CMK (cell line): Measurements from ENCODE around the gene WDR49.

ENCODE experiments used
- DNase-seq: peaks from one replicate; pipeline ENCODE4 v3.0.0-alpha.2; 2010; ENCODE audit warnings: low read depth

Gene WDR49

GRCh38 chr3:167653760-167654159, at the start of gene WDR49:
Gene WDR49, minus strand, starts transcription at chr3:167653942. Its CDS starts 517 bp downstream, at chr3:167653425.
- DNase-seq, result no peak

DNA sequence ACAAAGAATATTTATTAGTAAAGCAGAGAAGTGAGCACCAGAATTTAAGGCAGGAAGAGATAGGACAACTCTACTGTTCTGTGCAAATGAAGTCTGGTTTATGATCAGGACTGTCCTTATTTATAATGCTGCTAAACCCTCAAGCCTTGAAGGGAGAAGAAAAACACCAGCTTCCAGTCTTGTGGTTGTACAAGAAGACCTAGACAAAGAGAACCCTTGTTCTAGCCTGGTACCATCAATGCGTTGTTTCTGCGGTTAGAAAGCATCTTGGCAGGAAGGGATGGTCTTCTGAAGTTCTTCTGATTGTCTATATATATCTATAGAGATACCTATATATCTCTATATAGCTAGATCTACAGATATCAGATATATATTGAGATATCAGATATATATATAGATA, 47.2 kb upstream of the WDR49 start:
- DNase-seq, result no peak

GRCh38 chr3:167700046-167700445, 46.3 kb upstream of the WDR49 start:
- no peak for DNase-seq

DNA sequence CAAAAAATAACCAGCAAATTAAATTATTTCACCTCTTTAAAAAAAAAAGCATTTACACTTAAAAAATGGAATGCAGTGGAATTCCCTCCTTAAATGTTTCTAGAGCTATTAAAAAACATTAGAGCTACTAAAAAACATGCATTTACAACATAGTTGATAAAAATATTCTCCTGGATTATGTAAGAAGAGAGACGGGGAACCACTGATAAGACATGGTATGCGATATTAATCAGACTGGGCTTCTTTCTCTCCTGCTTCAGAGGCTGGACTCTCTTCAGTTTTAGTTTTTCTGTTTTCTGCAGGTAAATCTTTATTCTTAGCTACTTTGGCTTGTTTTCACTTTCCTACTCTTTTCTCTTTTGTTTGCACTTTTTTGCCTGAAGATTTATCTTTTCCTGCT, 40.4 kb upstream of the WDR49 start:
- DNase-seq, result no peak

- DNase-seq, result peak; percentile 21
Observed at GRCh38 chr3:167691366-167691765, 37.6 kb upstream of the WDR49 start.

DNA sequence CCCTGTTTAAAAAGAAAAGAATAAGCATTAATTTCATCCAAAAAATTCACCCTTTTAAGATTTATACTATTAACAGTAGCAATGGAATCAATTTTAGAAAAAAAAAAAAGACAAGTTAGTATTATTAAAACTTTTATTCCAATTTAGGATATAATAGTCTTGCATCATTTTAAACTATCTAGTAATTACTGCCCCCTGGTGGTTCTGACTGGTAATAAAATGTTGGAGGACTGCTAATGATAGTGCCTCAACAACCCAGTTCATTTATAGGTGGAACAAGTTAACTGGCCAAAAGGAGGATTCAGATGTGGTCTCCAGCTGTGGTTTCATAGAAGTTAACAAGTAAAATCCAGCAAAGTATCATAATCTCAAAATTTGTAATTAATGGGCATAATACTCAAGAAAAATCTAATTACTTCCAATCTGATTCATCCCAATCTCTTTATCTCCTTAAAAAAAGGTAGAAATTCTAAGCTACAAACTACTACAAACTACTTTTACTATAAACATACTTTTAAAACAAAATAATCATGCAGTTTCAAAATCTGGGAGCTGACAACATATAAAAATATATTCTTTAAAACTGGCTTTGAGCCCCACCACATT, 30.7 kb upstream of the WDR49 start:
- no peak for DNase-seq

GRCh38 chr3:167679526-167679925, 25.8 kb upstream of the WDR49 start:
- no peak for DNase-seq

DNA sequence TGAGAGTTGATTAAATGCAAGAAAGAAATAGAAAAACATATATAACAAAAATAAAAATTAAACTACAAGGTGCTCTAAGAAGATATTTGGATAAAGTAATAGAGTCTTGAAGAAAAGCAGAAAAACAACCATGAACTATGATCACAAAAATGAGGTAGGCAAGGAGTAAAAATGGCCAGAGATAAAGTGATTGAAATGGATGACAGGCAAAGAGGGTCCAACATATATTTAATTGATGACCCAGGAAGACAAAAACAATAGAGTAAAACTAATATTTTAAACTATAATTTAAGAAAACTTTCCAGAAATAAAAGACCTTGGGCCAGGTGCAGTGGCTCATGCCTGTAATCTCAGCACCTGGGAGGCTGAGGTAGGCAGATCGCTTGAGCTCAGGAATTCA, 22.1 kb upstream of the WDR49 start:
- DNase-seq, result no peak

DNA sequence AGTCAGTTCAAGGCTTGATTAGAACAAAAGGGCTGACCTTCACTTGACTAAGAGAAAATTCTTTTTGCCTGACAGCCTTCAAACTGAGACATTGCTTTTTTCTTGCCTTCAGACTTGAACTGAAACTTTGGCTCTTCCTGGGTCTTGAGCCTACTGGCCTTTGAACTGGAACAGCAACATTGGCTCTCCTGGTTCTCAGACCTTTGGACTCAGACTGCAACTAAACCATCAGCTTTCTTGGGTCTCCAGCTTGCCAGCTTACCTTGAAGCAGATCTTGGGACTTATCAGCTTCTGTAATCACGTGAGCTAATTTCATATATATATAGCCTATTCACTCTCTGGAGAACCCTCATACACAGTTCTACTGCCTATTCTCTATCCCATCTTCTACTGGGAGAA, 19.5 kb upstream of the WDR49 start:
- DNase-seq, result no peak

DNA sequence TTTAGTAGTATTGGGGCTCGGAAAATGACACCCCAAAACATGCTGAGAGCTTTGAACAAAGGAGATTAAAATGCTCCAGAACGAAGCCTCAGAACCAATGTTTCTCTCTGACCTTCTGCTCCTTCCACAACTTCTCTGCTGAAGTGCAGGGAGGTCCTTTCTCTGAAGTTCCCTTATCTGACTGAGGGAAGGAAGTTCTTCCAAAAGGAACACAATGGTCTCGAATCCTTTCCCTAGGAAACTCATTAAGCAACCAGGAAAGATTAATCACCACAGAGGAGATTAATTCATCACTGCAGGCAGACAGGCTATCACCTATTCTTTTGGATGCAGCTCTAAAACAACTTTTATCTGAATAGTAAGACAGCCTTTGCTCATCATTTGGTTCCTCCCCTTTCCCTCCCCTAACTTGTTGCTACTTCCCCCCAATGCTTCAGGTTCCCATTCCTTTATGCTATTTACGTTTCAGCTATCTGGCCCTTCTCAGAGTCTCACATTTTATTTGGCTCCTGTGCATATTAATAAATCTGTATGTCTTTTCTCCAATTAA, 18.2 kb upstream of the WDR49 start:
- DNase-seq, result no peak

DNA sequence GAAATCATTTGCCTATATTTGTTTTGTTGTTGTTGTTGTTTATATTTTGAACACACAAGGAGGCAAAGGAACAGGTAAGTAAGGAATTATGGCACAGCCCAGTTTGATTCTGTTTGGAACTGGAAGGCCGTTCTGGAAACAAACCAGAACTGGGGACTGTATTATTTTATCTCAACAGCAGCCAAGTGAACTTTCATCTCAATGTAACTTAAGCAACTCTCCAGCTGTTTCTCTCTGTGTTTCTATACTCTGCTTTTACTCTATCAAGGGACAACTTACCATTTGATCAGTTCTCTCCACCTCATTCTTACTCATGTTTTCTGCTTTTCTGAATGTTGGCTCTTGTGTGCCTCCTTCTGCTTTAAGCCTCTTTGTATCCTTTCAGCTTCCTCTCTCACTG, 16.0 kb upstream of the WDR49 start:
- DNase-seq, result no peak

- DNase-seq, result no peak
Observed at GRCh38 chr3:167668651-167669050, 14.9 kb upstream of the WDR49 start.

- no peak for DNase-seq
Observed at GRCh38 chr3:167666563-167666962, 12.8 kb upstream of the WDR49 start.

DNA sequence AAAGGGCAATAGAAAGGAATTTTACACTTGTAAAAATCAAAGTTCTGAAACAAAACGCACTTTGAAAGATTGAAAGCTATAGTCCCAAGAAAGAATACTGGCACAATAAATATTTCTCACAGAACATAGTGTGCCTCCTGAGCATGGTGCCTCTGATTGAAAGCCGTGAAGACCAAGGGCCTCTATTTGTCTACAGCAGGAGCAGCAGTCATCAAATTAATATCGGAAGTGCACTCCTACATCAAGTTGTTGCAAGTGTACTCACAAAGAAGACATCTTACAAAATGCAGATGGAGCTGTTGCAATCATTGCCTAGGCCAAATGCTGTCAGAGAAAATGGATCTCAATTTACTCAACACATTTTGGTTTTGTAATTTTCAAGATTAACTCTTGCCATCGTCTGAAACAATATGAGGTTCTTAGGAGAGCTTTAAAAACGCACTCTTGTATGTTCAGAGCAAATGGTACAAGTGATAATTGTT, 9.2 kb upstream of the WDR49 start:
- no peak for DNase-seq

GRCh38 chr3:167657684-167658225, 4.0 kb upstream of the WDR49 start:
- DNase-seq, result no peak

- DNase-seq, result no peak
Observed at GRCh38 chr3:167656821-167657220, 3.1 kb upstream of the WDR49 start.

GRCh38 chr3:167653155-167653554, 587 bp downstream of the WDR49 start:
- no peak for DNase-seq

GRCh38 chr3:167651826-167652225, 1.9 kb downstream of the WDR49 start:
- no peak for DNase-seq

GRCh38 chr3:167650459-167650858, 3.3 kb downstream of the WDR49 start:
- no peak for DNase-seq

- DNase-seq, result no peak
Observed at GRCh38 chr3:167649746-167650145, 4.0 kb downstream of the WDR49 start.

DNA sequence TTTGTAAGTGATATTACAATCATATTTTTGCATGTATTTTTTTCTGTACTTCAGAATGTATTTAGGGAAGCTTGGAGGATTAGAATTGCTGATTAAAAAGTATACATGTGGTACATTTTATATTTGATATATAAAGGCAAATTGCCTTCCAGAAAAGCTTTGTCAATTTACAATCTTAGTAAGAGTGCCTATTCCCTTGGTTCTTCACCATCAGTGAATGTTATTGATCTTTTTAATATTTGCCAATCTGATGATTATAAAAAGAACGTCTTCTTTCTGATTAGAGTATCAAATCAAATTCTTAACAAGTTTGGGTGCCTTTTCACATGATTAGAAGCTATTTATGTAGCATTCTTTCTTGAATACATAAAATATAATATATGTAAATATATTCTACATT, 9.1 kb downstream of the WDR49 start:
- DNase-seq, result no peak

- no peak for DNase-seq
Observed at GRCh38 chr3:167631471-167631870, 22.3 kb downstream of the WDR49 start.

DNA sequence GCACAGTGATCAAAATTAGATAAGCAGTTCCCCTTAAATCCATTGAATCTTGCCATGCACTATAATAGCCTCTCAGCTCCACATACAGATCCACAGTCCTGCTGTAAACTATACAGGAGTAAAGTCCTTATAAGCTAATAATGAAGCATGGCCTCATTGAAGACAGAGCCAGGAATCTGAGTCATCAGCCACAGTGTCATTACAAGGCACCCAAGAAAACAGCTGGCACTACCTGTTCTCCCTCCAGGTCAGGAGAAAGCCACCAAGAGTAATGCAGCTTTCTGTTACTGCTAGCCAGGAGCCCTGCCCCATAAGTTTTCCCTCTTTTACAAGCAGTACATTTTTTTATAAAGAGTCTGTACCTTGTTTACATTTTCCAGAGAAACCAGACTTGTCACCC, 27.3 kb downstream of the WDR49 start:
- DNase-seq, result no peak

DNA sequence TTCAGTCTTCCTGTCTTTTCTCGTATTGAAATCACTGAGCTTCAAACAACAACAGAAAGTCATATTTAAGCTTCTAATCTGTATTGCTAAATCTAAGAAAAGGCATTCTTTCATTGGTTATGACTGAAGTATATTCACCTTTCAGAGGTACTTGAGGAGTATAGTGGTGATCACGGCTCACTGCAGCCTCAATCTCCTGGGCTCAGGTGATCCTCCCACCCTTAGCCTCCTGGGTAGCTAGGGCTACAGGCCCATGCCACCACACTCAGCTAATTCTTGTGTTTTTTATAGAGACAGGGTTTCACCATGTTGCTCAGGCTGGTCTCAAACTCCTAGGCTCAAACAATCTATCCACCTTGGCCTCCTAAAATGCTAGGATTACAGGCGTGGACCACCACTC, 38.7 kb downstream of the WDR49 start:
- no peak for DNase-seq
